Skeletal muscle satellite cell (primary cell): Measurements from ENCODE around the gene NWD2.

Experiments
- H3K27me3 ChIP-seq: 2 replicates; pipeline ENCODE4 v1.7.0; 2013; ENCODE audit warnings: low read length; ENCODE audit not compliant: control insufficient read depth, insufficient read depth
- H3K36me3 ChIP-seq: 2 replicates; pipeline ENCODE4 v1.7.0; 2013; ENCODE audit warnings: mild to moderate bottlenecking, control low read depth, low read length; ENCODE audit not compliant: insufficient read depth
- H3K4me1 ChIP-seq: 2 replicates; pipeline ENCODE4 v1.7.0; 2013; ENCODE audit warnings: low read length; ENCODE audit not compliant: control insufficient read depth, insufficient read depth
- H3K4me2 ChIP-seq: 2 replicates; pipeline ENCODE4 v1.7.0; 2013; ENCODE audit warnings: mild to moderate bottlenecking, low read length
- H3K4me3 ChIP-seq: 2 replicates; pipeline ENCODE4 v1.7.0; 2013; ENCODE audit warnings: low read length
- H3K9ac ChIP-seq: 2 replicates; pipeline ENCODE4 v1.7.0; 2013; ENCODE audit warnings: mild to moderate bottlenecking, low read depth, low read length, moderate library complexity
- H3K9me3 ChIP-seq: replicated peaks from 2 replicates; pipeline ENCODE4 v1.7.0; 2013; ENCODE audit warnings: mild to moderate bottlenecking, control low read depth, low read length

Gene NWD2

GRCh38 chr4:37475087-37475486 lies 230.5 kb downstream of the NWD2 start:
- Histone ChIP-seq H3K4me2 (no peak overlapping the region), H3K9ac (no peak overlapping the region), H3K27me3 (peaks cover 2% of the 10 kb centered on the region), H3K36me3 (no peaks in the 10 kb centered on the region), H3K4me3 (no peak overlapping the region), H3K4me1 (no peaks in the 10 kb centered on the region), H3K9me3 (no peaks in the 10 kb centered on the region)

GRCh38 chr4:37475776-37476175 lies 231.2 kb downstream of the NWD2 start:
- no peak overlapping the region for H3K4me2 ChIP-seq
- H3K9me3 ChIP-seq = no peaks in the 10 kb centered on the region
- no peak overlapping the region for H3K9ac ChIP-seq
- peaks cover 2% of the 10 kb centered on the region for H3K27me3 ChIP-seq
- no peaks in the 10 kb centered on the region for H3K36me3 ChIP-seq
- H3K4me1 ChIP-seq = no peaks in the 10 kb centered on the region
- H3K4me3 ChIP-seq = no peak overlapping the region

GRCh38 chr4:37476256-37476655 lies 231.7 kb downstream of the NWD2 start:
- Histone ChIP-seq H3K9me3 (no peaks in the 10 kb centered on the region), H3K27me3 (peaks cover 2% of the 10 kb centered on the region), H3K4me2 (no peak overlapping the region), H3K4me3 (no peak overlapping the region), H3K36me3 (no peaks in the 10 kb centered on the region), H3K9ac (no peak overlapping the region), H3K4me1 (no peaks in the 10 kb centered on the region)

- Histone ChIP-seq H3K4me2 (no peak overlapping the region), H3K4me1 (no peaks in the 10 kb centered on the region), H3K4me3 (no peak overlapping the region), H3K27me3 (peaks cover 2% of the 10 kb centered on the region), H3K9me3 (no peaks in the 10 kb centered on the region), H3K36me3 (no peaks in the 10 kb centered on the region), H3K9ac (no peak overlapping the region)
Measured at GRCh38 chr4:37476691-37477090, 232.1 kb downstream of the NWD2 start.

- no peak overlapping the region for H3K4me2 ChIP-seq
Measured at GRCh38 chr4:37477126-37477525, 232.6 kb downstream of the NWD2 start.

GRCh38 chr4:37478151-37478550 lies 233.6 kb downstream of the NWD2 start:
- Histone ChIP-seq H3K27me3 (no peaks in the 10 kb centered on the region), H3K9ac (no peak overlapping the region)

More at GRCh38 chr4:37477126-37477525, 232.6 kb downstream of the NWD2 start:
- H3K27me3 ChIP-seq = peaks cover 2% of the 10 kb centered on the region
- no peaks in the 10 kb centered on the region for H3K4me1 ChIP-seq
- no peaks in the 10 kb centered on the region for H3K9me3 ChIP-seq
- H3K9ac ChIP-seq = no peak overlapping the region
- no peaks in the 10 kb centered on the region for H3K36me3 ChIP-seq
- no peak overlapping the region for H3K4me3 ChIP-seq

GRCh38 chr4:37480509-37480908 lies 236.0 kb downstream of the NWD2 start:
- Histone ChIP-seq H3K4me1 (no peaks in the 10 kb centered on the region), H3K9me3 (no peaks in the 10 kb centered on the region), H3K9ac (no peak overlapping the region), H3K27me3 (no peaks in the 10 kb centered on the region), H3K4me2 (no peak overlapping the region), H3K4me3 (no peak overlapping the region), H3K36me3 (no peaks in the 10 kb centered on the region)

More at GRCh38 chr4:37478151-37478550, 233.6 kb downstream of the NWD2 start:
- Histone ChIP-seq H3K4me3 (no peak overlapping the region), H3K4me1 (no peaks in the 10 kb centered on the region), H3K36me3 (no peaks in the 10 kb centered on the region), H3K9me3 (no peaks in the 10 kb centered on the region), H3K4me2 (no peak overlapping the region)

- Histone ChIP-seq H3K36me3 (no peaks in the 10 kb centered on the region), H3K9ac (no peak overlapping the region)
Measured at GRCh38 chr4:37481547-37482122, 237.1 kb downstream of the NWD2 start.

GRCh38 chr4:37482236-37482913 lies 237.8 kb downstream of the NWD2 start:
- Histone ChIP-seq H3K4me2 (no peak overlapping the region), H3K9me3 (no peaks in the 10 kb centered on the region), H3K27me3 (no peaks in the 10 kb centered on the region), H3K9ac (no peak overlapping the region), H3K4me1 (no peaks in the 10 kb centered on the region), H3K36me3 (no peaks in the 10 kb centered on the region), H3K4me3 (no peak overlapping the region)

More at GRCh38 chr4:37481547-37482122, 237.1 kb downstream of the NWD2 start:
- no peak overlapping the region for H3K4me2 ChIP-seq
- no peaks in the 10 kb centered on the region for H3K9me3 ChIP-seq
- no peak overlapping the region for H3K4me3 ChIP-seq
- H3K27me3 ChIP-seq = no peaks in the 10 kb centered on the region
- H3K4me1 ChIP-seq = no peaks in the 10 kb centered on the region

GRCh38 chr4:37483610-37484009 lies 239.1 kb downstream of the NWD2 start:
- Histone ChIP-seq H3K4me1 (no peaks in the 10 kb centered on the region), H3K4me3 (no peak overlapping the region), H3K4me2 (no peak overlapping the region), H3K27me3 (no peaks in the 10 kb centered on the region), H3K36me3 (no peaks in the 10 kb centered on the region), H3K9ac (no peak overlapping the region), H3K9me3 (no peaks in the 10 kb centered on the region)

- Histone ChIP-seq H3K9ac (no peak overlapping the region), H3K4me1 (no peaks in the 10 kb centered on the region), H3K4me2 (no peak overlapping the region), H3K27me3 (no peaks in the 10 kb centered on the region), H3K4me3 (no peak overlapping the region), H3K36me3 (no peaks in the 10 kb centered on the region), H3K9me3 (no peaks in the 10 kb centered on the region)
Measured at GRCh38 chr4:37486166-37486565, 241.6 kb downstream of the NWD2 start.

- H3K4me2 ChIP-seq = no peak overlapping the region
- no peaks in the 10 kb centered on the region for H3K36me3 ChIP-seq
- no peak overlapping the region for H3K9ac ChIP-seq
Measured at GRCh38 chr4:37487668-37488067, 243.1 kb downstream of the NWD2 start.

More at GRCh38 chr4:37487668-37488067, 243.1 kb downstream of the NWD2 start:
- H3K27me3 ChIP-seq = no peaks in the 10 kb centered on the region
- no peak overlapping the region for H3K4me3 ChIP-seq
- H3K9me3 ChIP-seq = no peaks in the 10 kb centered on the region
- no peaks in the 10 kb centered on the region for H3K4me1 ChIP-seq
